Keratinocyte (primary cell): ENCODE results near the gene SNRK. TPM values are rescaled to one million over a fixed set of nuclear protein-coding genes. Genes with fewer than 3 reads are reported as not detected.

ENCODE experiments used
- DNase-seq: peaks from one replicate; pipeline ENCODE4 v3.0.0-alpha.2; 2011; ENCODE audit warnings: low read depth, missing footprints, low spot score
- FAIRE-seq: peaks from 2 replicates; lab custom pipeline; 2011; peaks lifted over from hg19 to GRCh38; lab: Jason Lieb, UNC
- H2AFZ ChIP-seq: 2 replicates; pipeline ENCODE4 v1.6.0; 2012; ENCODE audit warnings: low read length, control low read depth, inconsistent platforms; ENCODE audit not compliant: control insufficient read depth
- H3K27ac ChIP-seq: 2 replicates; pipeline ENCODE4 v1.5.1; 2011; ENCODE audit warnings: low read length; ENCODE audit not compliant: control insufficient read depth, insufficient read depth
- H3K27me3 ChIP-seq: 3 replicates; pipeline ENCODE4 v1.6.0; 2011; ENCODE audit warnings: low read length; ENCODE audit not compliant: control insufficient read depth, insufficient read depth; ENCODE audit errors: extremely low read depth
- H3K36me3 ChIP-seq, 2 experiments: 2 replicates in 1 of 2; 3 replicates in 1 of 2; pipeline ENCODE4 v1.5.1; 2011; ENCODE audit warnings: low read length in 2 of 2, mild to moderate bottlenecking in 1 of 2; ENCODE audit not compliant: control insufficient read depth in 2 of 2, insufficient read depth in 2 of 2; ENCODE audit errors: extremely low read depth in 1 of 2
- H3K4me1 ChIP-seq: 3 replicates; pipeline ENCODE4 v1.5.1; 2011; ENCODE audit warnings: low read length; ENCODE audit not compliant: control insufficient read depth, insufficient read depth; ENCODE audit errors: extremely low read depth
- H3K4me2 ChIP-seq: 3 replicates; pipeline ENCODE4 v1.6.0; 2011; ENCODE audit warnings: low read depth, low read length; ENCODE audit not compliant: control insufficient read depth, insufficient read depth; ENCODE audit errors: extremely low read depth
- H3K4me3 ChIP-seq, 3 experiments: fragments of 200-600 bp in 1 of 3; sonication (generic) in 1 of 3; 2 replicates in 2 of 3; 3 replicates in 1 of 3; pipeline ENCODE4 v1.5.1; 2011 to 2016; ENCODE audit warnings: low read length in 3 of 3, mild to moderate bottlenecking in 3 of 3, control low read depth in 2 of 3, inconsistent platforms in 1 of 3, low read depth in 1 of 3, mixed read lengths in 1 of 3, mixed run types in 1 of 3, moderate library complexity in 1 of 3; ENCODE audit not compliant: control insufficient read depth in 2 of 3, insufficient read depth in 2 of 3; ENCODE audit errors: extremely low read depth in 1 of 3
- H3K79me2 ChIP-seq: 2 replicates; pipeline ENCODE4 v1.6.0; 2012; ENCODE audit warnings: low read length; ENCODE audit not compliant: control insufficient read depth, insufficient read depth
- H3K9ac ChIP-seq: 3 replicates; pipeline ENCODE4 v1.6.0; 2011; ENCODE audit warnings: low read length; ENCODE audit not compliant: control insufficient read depth, insufficient read depth; ENCODE audit errors: extremely low read depth
- H3K9me1 ChIP-seq: 3 replicates; pipeline ENCODE4 v1.6.0; 2011; ENCODE audit warnings: low read length; ENCODE audit not compliant: control insufficient read depth, insufficient read depth; ENCODE audit errors: extremely low read depth
- H3K9me3 ChIP-seq: 2 replicates; pipeline ENCODE4 v1.5.1; 2012; ENCODE audit warnings: low read depth, low read length; ENCODE audit not compliant: control insufficient read depth
- H4K20me1 ChIP-seq: 3 replicates; pipeline ENCODE4 v1.6.0; 2011; ENCODE audit warnings: low read length; ENCODE audit not compliant: control insufficient read depth, insufficient read depth; ENCODE audit errors: extremely low read depth
- CTCF ChIP-seq, 3 experiments: IDR thresholded peaks in 1 of 3; conservative IDR thresholded peaks in 1 of 3; optimal IDR thresholded peaks in 1 of 3; 2 replicates in 2 of 3; 3 replicates in 1 of 3; pipeline versions ENCODE3 to v1.5.1; 2011; ENCODE audit warnings: low read length in 3 of 3, mild to moderate bottlenecking in 3 of 3, moderate library complexity in 2 of 3, control low read depth in 1 of 3, inconsistent platforms in 1 of 3; ENCODE audit not compliant: insufficient read depth in 2 of 3; ENCODE audit errors: extremely low read depth in 1 of 3
- EZH2 ChIP-seq: IDR thresholded peaks from one replicate; pipeline ENCODE4 v1.6.1; 2012; ENCODE audit warnings: inconsistent platforms, mild to moderate bottlenecking, low read length, moderate library complexity
- dilution Hi-C: fragments of 300-500 bp; cut with MboI; formaldehyde crosslinking; loops from one replicate; pipeline ENCODE4 v1.7.0; 2020; ENCODE audit warnings: low sequenced_read_pairs; ENCODE audit not compliant: extremely low pct_ligation_motif_present
- polyA plus RNA-seq, 5 experiments: library from polyadenylated mRNA; depleted of rRNA in 3 of 5; stranded (reverse) in 3 of 5; stranded (forward) in 1 of 5; unstranded in 1 of 5; fragments of >200 nt; gene quantifications; 1 replicate in 1 of 5; 2 replicates in 3 of 5; 3 replicates in 1 of 5; pipeline versions ENCODE4 v1.2.1 to v1.2.3, GENCODE V29; 2011 to 2012; ENCODE audit warnings: missing spikeins in 2 of 5, low read depth in 1 of 5, low replicate concordance in 1 of 5

Gene SNRK
- polyA plus RNA-seq, 1 donor (not counting 4 experiments of a cell fraction or from before 2014, with no cell fraction given), result 15.7 TPM

- H4K20me1 ChIP-seq, result no peaks in the 10 kb centered on the region
- no peak overlapping the region for H2AFZ ChIP-seq
- DNase-seq, result no peak
- peaks cover 2% of the 10 kb centered on the region for H3K9me3 ChIP-seq
- peak; percentile 76 for FAIRE-seq
- dilution Hi-C loops, result no loop called here
- no peak overlapping the region for H3K4me2 ChIP-seq
- no peaks in the 10 kb centered on the region for H3K9me1 ChIP-seq
- no peaks in the 10 kb centered on the region for H3K27me3 ChIP-seq
- no peaks in the 10 kb centered on the region for H3K36me3 ChIP-seq
- peaks cover 30% of the 10 kb centered on the region for H3K4me1 ChIP-seq
- no peak overlapping the region for H3K4me3 ChIP-seq
- peak in 1 of 3 experiments; percentile 21 for TF ChIP-seq CTCF (optimal IDR thresholded peaks at IDR 0.05 in 1 of 3, IDR thresholded peaks at IDR 0.05 in 1 of 3, conservative IDR thresholded peaks at IDR 0.05 in 1 of 3; ENCODE audit: extremely low read depth in 1 of 3, insufficient read depth in 2 of 3, low read length in 3 of 3)
- TF ChIP-seq EZH2, result no peak
- no peaks in the 10 kb centered on the region for H3K79me2 ChIP-seq
- H3K9ac ChIP-seq, result no peak overlapping the region
- no peak overlapping the region for H3K27ac ChIP-seq
Observed at GRCh38 chr3:43239755-43240154, 46.6 kb upstream of the SNRK start.

GRCh38 chr3:43243590-43244587 is 42.5 kb upstream of the SNRK start:
- H3K79me2 ChIP-seq, result no peaks in the 10 kb centered on the region
- H3K4me2 ChIP-seq, result no peak overlapping the region
- DNase-seq, result no peak
- H4K20me1 ChIP-seq, result no peaks in the 10 kb centered on the region
- no peak overlapping the region for H2AFZ ChIP-seq
- FAIRE-seq, result peak; percentile 39
- dilution Hi-C loops, result no loop called here
- H3K4me1 ChIP-seq, result peaks cover 13% of the 10 kb centered on the region
- no peaks in the 10 kb centered on the region for H3K36me3 ChIP-seq
- H3K9me3 ChIP-seq, result peaks cover 2% of the 10 kb centered on the region
- no peaks in the 10 kb centered on the region for H3K9me1 ChIP-seq
- H3K9ac ChIP-seq, result no peak overlapping the region
- H3K27me3 ChIP-seq, result no peaks in the 10 kb centered on the region
- H3K4me3 ChIP-seq, result no peak overlapping the region
- TF ChIP-seq CTCF (optimal IDR thresholded peaks at IDR 0.05 in 1 of 3, IDR thresholded peaks at IDR 0.05 in 1 of 3, conservative IDR thresholded peaks at IDR 0.05 in 1 of 3; ENCODE audit: extremely low read depth in 1 of 3, insufficient read depth in 2 of 3, low read length in 3 of 3) (no peak), EZH2 (no peak)
- H3K27ac ChIP-seq, result no peak overlapping the region
